HepG2 (cell line): ENCODE data around the gene LDB2. TPM values are rescaled to one million over a fixed set of nuclear protein-coding genes. Genes with fewer than 3 reads are reported as not detected.

Source experiments
- ATAC-seq: fragments of 200-7000 bp; cut with Tn5 transposase; 3 replicates; pipeline ENCODE4 v1.9.1; 2020; ENCODE audit warnings: mild to moderate bottlenecking, moderate library complexity
- BruUV-seq: library from RNA; stranded (reverse); fragments of 400-500 nt; replicated peaks from 2 replicates; lab custom pipeline; 2021; lab: Mats Ljungman, UMichigan
- CTCF ChIA-PET: fragments of 300-600 bp; formaldehyde crosslinking; extraction: SDS; loops from one replicate; lab custom pipeline; 2021; ENCODE audit warnings: low total read pairs, inconsistent platforms, low intra/inter-chr PET ratio; lab: Yijun Ruan, JAX
- POLR2A ChIA-PET: fragments of 350-600 bp; sonication (Branson Sonifier 250); formaldehyde crosslinking; loops from one replicate; lab custom pipeline; 2020; ENCODE audit warnings: antibody characterized with exemption, inconsistent platforms; lab: Yijun Ruan, JAX
- DNase-seq: peaks from one replicate; pipeline ENCODE4 v3.0.0-alpha.2; 2015; ENCODE audit warnings: low spot score
- FAIRE-seq: peaks from 3 replicates; lab custom pipeline; 2011; peaks lifted over from hg19 to GRCh38; lab: Jason Lieb, UNC
- H2AFZ ChIP-seq: one replicate; pipeline ENCODE4 v1.6.1; 2011; ENCODE audit warnings: low read length, inconsistent platforms
- H3K27ac ChIP-seq: fragments of 300-600 bp; 3 replicates; pipeline ENCODE4 v1.8.0; 2011; ENCODE audit warnings: mixed run types, mild to moderate bottlenecking, mixed read lengths, low read length, inconsistent platforms; ENCODE audit not compliant: insufficient read depth; ENCODE audit errors: extremely low read length
- H3K27me3 ChIP-seq, 2 experiments: fragments of 200-600 bp in 1 of 2; 2 replicates in 1 of 2; 3 replicates in 1 of 2; pipeline versions ENCODE4 v1.6.0 to v1.8.0; 2011; ENCODE audit warnings: low read length in 2 of 2, mild to moderate bottlenecking in 2 of 2, moderate library complexity in 2 of 2, inconsistent platforms in 1 of 2; ENCODE audit not compliant: insufficient read depth in 2 of 2, control insufficient read depth in 1 of 2
- H3K36me3 ChIP-seq, 2 experiments: fragments of 200-600 bp in 1 of 2; replicated peaks in 1 of 2; 2 replicates in 1 of 2; 3 replicates in 1 of 2; pipeline versions ENCODE4 v1.5.1 to v1.8.0; 2011; ENCODE audit warnings: low read length in 2 of 2, inconsistent platforms in 1 of 2; ENCODE audit not compliant: insufficient read depth in 2 of 2, control insufficient read depth in 1 of 2
- H3K4me1 ChIP-seq: 2 replicates; pipeline ENCODE4 v1.5.1; 2012; ENCODE audit warnings: low read length, inconsistent platforms; ENCODE audit not compliant: insufficient read depth
- H3K4me2 ChIP-seq: 2 replicates; pipeline ENCODE4 v1.6.0; 2011; ENCODE audit warnings: low read depth, low read length, inconsistent platforms
- H3K4me3 ChIP-seq, 3 experiments: fragments of 200-600 bp in 1 of 3; sonication (generic), shearing (Covaris generic) in 1 of 3; replicated peaks in 1 of 3; 2 replicates each; pipeline ENCODE4 v1.5.1; 2011 to 2016; ENCODE audit warnings: low read length in 3 of 3, inconsistent platforms in 2 of 3, low read depth in 2 of 3, mild to moderate bottlenecking in 2 of 3, control low read depth in 1 of 3, mixed read lengths in 1 of 3; ENCODE audit not compliant: insufficient read depth in 1 of 3
- H3K79me2 ChIP-seq: one replicate; pipeline ENCODE4 v1.6.1; 2011; ENCODE audit warnings: low read length, inconsistent platforms; ENCODE audit not compliant: insufficient read depth
- H3K9ac ChIP-seq: 2 replicates; pipeline ENCODE4 v1.6.0; 2011; ENCODE audit warnings: mild to moderate bottlenecking, low read depth, low read length, inconsistent platforms; ENCODE audit not compliant: insufficient read depth
- H3K9me3 ChIP-seq: 2 replicates; pipeline ENCODE4 v1.5.1; 2012; ENCODE audit warnings: mild to moderate bottlenecking, low read length
- H4K20me1 ChIP-seq: 2 replicates; pipeline ENCODE4 v1.6.0; 2011; ENCODE audit warnings: inconsistent platforms, mild to moderate bottlenecking, low read length, moderate library complexity; ENCODE audit not compliant: insufficient read depth
- HMG20A ChIP-seq: IDR thresholded peaks from 2 replicates; pipeline ENCODE4 v1.6.1; 2016; ENCODE audit warnings: borderline replicate concordance
- KLF16 ChIP-seq, 2 experiments: sonication (generic) in 1 of 2; formaldehyde crosslinking in 1 of 2; IDR thresholded peaks; 2 replicates each; pipeline versions ENCODE4 v1.6.1 to v1.8.0; 2016 to 2023; ENCODE audit warnings: missing genetic modification reagents in 2 of 2, missing compliant biosample characterization in 1 of 2
- MBNL3 ChIP-seq: fragments of 250-450 bp; sonication (Bioruptor Pico); conservative IDR thresholded peaks from 2 replicates; pipeline ENCODE4 v1.8.0; 2022; ENCODE audit warnings: mild to moderate bottlenecking, inconsistent platforms
- MEIS1 ChIP-seq: sonication (generic); formaldehyde crosslinking; IDR thresholded peaks from 2 replicates; pipeline ENCODE4 v1.9.0; 2021; ENCODE audit warnings: mild to moderate bottlenecking, missing genetic modification reagents, moderate library complexity, borderline replicate concordance
- MXD3 ChIP-seq: IDR thresholded peaks from 2 replicates; pipeline ENCODE4 v1.6.1; 2016; ENCODE audit warnings: mild to moderate bottlenecking, missing biosample characterization, missing genetic modification reagents
- PHF8 ChIP-seq: sonication (generic); formaldehyde crosslinking; IDR thresholded peaks from 2 replicates; pipeline ENCODE4 v1.5.0; 2020; ENCODE audit warnings: missing genetic modification reagents
- SMC3 ChIP-seq: IDR thresholded peaks from 2 replicates; pipeline ENCODE4 v1.6.1; 2011; ENCODE audit warnings: low read length, improper control_type of control experiment
- THRA ChIP-seq: sonication (generic); formaldehyde crosslinking; IDR thresholded peaks from 2 replicates; pipeline ENCODE4 v1.4.0; 2020; ENCODE audit warnings: missing genetic modification reagents, borderline replicate concordance
- ZFY ChIP-seq: sonication (generic); formaldehyde crosslinking; IDR thresholded peaks from 2 replicates; pipeline ENCODE4 v1.4.0; 2020; ENCODE audit warnings: missing genetic modification reagents
- ZNF296 ChIP-seq: sonication (generic); formaldehyde crosslinking; conservative IDR thresholded peaks from 2 replicates; pipeline ENCODE4 v1.5.0; 2020; ENCODE audit warnings: mild to moderate bottlenecking, missing genetic modification reagents
- ZNF350 ChIP-seq: sonication (generic); formaldehyde crosslinking; IDR thresholded peaks from 2 replicates; pipeline ENCODE4 v1.4.0; 2020; ENCODE audit warnings: mild to moderate bottlenecking, low read depth, missing genetic modification reagents, borderline replicate concordance
- WGBS: methylation state at CpG from one replicate; pipeline ENCODE4 v1.1.6; 2017; ENCODE audit warnings: low lambda C conversion rate; 5-methylcytosine and 5-hydroxymethylcytosine counted together
- in situ Hi-C: cut with HindIII; loops from 2 replicates; pipeline ENCODE4 v1.10.0; 2017; ENCODE audit warnings: low pct_unique_long_range_greater_than_20kb; ENCODE audit not compliant: extremely low pct_ligation_motif_present
- intact Hi-C: fragments of 100-400 bp; cut with micrococcal nuclease; formaldehyde crosslinking; loops from one replicate; pipeline ENCODE4 v1.10.0; 2022; ENCODE audit not compliant: unreplicated experiment
- polyA plus RNA-seq, 8 experiments: library from polyadenylated mRNA; depleted of rRNA in 3 of 8; stranded (reverse) in 7 of 8; unstranded in 1 of 8; fragments of >200 nt; fragmentation: Illumina TruSeq in 4 of 8; extraction: Trizol in 4 of 8; gene quantifications; 2 replicates each; pipeline versions ENCODE4 v1.2.1 to v1.2.3, GENCODE V29; 2011 to 2016; ENCODE audit warnings: low read depth in 4 of 8, missing spikeins in 1 of 8, mixed read lengths in 1 of 8; ENCODE audit not compliant: insufficient read depth in 1 of 8
- total RNA-seq, 5 experiments: library from RNA; depleted of rRNA; stranded (reverse); fragments of >200 nt; fragmentation: Illumina TruSeq; extraction: Trizol; gene quantifications; 2 replicates each; pipeline ENCODE4 v1.2.3, GENCODE V29; 2016; ENCODE audit warnings: low read depth in 1 of 5
- TF ChIP-seq, protein P1 (sequence below): sonication (generic); formaldehyde crosslinking; IDR thresholded peaks from 2 replicates; pipeline ENCODE4 v1.5.1; 2020; ENCODE audit warnings: missing genetic modification reagents, mild to moderate bottlenecking, borderline replicate concordance
- TF ChIP-seq, protein P2 (sequence below): sonication (generic); formaldehyde crosslinking; IDR thresholded peaks from 2 replicates; pipeline ENCODE4 v1.4.0; 2020; ENCODE audit warnings: missing genetic modification reagents
- TF ChIP-seq, protein P3 (sequence below), 2 experiments: sonication (generic) in 1 of 2; formaldehyde crosslinking in 1 of 2; IDR thresholded peaks; 2 replicates each; pipeline versions ENCODE4 v1.5.1 to v1.6.1; 2011 to 2020; ENCODE audit warnings: borderline replicate concordance in 1 of 2, low read depth in 1 of 2, low read length in 1 of 2, mild to moderate bottlenecking in 1 of 2, missing genetic modification reagents in 1 of 2, moderate library complexity in 1 of 2

LDB2 gene
- total and polyA plus RNA-seq, 2 of the 13 experiments (the other 11 are each of a cell fraction or from before 2014, with no cell fraction given): not detected

DNA sequence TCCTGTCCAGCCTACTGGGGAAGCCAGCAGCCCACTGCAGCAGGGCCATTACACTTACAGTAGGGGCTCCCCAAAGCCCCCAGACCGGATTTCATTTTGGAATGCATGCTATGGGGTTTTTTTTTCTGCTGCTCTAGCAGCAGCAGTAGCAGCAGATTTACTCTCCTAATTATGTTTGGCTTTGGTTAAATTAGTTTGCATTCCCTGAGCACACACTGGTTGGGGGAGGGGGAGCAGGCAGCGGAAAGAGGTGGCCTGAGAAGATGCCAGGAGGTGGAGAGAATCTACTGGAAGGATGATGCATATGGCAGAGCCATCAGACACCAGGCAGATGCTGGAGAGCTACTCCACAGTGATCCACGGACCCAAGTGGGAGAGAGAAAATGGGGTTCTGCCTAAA, 109.6 kb downstream of the LDB2 start:
- TF ChIP-seq PHF8 (CRISPR knock-in tag) (no peak), SMC3 (no peak), MXD3 (CRISPR knock-in tag) (no peak), ZNF296 (CRISPR knock-in tag) (no peak), HMG20A (CRISPR knock-in tag) (no peak), MBNL3 (no peak), MEIS1 (CRISPR knock-in tag) (no peak), ZFY (CRISPR knock-in tag) (no peak), KLF16 (CRISPR knock-in tag; IDR thresholded peaks at IDR 0.05) (no peak), THRA (CRISPR knock-in tag) (no peak), ZNF350 (CRISPR knock-in tag) (no peak)
- TF ChIP-seq, protein P1, sequence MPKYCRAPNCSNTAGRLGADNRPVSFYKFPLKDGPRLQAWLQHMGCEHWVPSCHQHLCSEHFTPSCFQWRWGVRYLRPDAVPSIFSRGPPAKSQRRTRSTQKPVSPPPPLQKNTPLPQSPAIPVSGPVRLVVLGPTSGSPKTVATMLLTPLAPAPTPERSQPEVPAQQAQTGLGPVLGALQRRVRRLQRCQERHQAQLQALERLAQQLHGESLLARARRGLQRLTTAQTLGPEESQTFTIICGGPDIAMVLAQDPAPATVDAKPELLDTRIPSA (CRISPR knock-in tag): no peak
- TF ChIP-seq, protein P2, sequence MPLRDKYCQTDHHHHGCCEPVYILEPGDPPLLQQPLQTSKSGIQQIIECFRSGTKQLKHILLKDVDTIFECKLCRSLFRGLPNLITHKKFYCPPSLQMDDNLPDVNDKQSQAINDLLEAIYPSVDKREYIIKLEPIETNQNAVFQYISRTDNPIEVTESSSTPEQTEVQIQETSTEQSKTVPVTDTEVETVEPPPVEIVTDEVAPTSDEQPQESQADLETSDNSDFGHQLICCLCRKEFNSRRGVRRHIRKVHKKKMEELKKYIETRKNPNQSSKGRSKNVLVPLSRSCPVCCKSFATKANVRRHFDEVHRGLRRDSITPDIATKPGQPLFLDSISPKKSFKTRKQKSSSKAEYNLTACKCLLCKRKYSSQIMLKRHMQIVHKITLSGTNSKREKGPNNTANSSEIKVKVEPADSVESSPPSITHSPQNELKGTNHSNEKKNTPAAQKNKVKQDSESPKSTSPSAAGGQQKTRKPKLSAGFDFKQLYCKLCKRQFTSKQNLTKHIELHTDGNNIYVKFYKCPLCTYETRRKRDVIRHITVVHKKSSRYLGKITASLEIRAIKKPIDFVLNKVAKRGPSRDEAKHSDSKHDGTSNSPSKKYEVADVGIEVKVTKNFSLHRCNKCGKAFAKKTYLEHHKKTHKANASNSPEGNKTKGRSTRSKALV (CRISPR knock-in tag): no peak
- TF ChIP-seq, protein P3, sequence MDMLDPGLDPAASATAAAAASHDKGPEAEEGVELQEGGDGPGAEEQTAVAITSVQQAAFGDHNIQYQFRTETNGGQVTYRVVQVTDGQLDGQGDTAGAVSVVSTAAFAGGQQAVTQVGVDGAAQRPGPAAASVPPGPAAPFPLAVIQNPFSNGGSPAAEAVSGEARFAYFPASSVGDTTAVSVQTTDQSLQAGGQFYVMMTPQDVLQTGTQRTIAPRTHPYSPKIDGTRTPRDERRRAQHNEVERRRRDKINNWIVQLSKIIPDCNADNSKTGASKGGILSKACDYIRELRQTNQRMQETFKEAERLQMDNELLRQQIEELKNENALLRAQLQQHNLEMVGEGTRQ (IDR thresholded peaks at IDR 0.05; ENCODE audit: low read depth, low read length): no peak
- TF ChIP-seq, protein P3 (CRISPR knock-in tag; IDR thresholded peaks at IDR 0.05; ENCODE audit: borderline replicate concordance): no peak
- H3K4me2 ChIP-seq: no peak overlapping the region
- 3% methylated on average over 3 of the region's 3 CpGs for WGBS
- no peak for DNase-seq
- ChIA-PET CTCF (no interaction called here), POLR2A (no interaction called here)
- 0 out of 5 replicates have a peak, but pooled peaks cover 0 to 1% of the 10 kb centered on the region in 2 experiments for H3K27me3 ChIP-seq
- no peak overlapping the region for H3K4me3 ChIP-seq
- no peak overlapping the region for H3K27ac ChIP-seq
- ATAC-seq: no peak
- in situ Hi-C loops (no loop called here), intact Hi-C loops (no loop called here)
- FAIRE-seq: no peak
- H3K36me3 ChIP-seq: no peaks in the 10 kb centered on the region
- H3K9ac ChIP-seq: no peak overlapping the region
- no peak overlapping the region for H2AFZ ChIP-seq
- BruUV-seq: no TSS peak
- H4K20me1 ChIP-seq: no peaks in the 10 kb centered on the region
- no peaks in the 10 kb centered on the region for H3K4me1 ChIP-seq
- H3K9me3 ChIP-seq: no peaks in the 10 kb centered on the region
- H3K79me2 ChIP-seq: no peaks in the 10 kb centered on the region
